Measurements from ENCODE around the gene TDRKH. TPM values are rescaled to one million over a fixed set of nuclear protein-coding genes. Genes with fewer than 3 reads are reported as not detected.

The TDRKH gene
- total and polyA plus RNA-seq, 2 of the 13 experiments (the other 11 are each of a cell fraction or from before 2014, with no cell fraction given), result 3.9 to 5.4 TPM

- peak; percentile 88 for TF ChIP-seq SAP130 (CRISPR knock-in tag; IDR thresholded peaks at IDR 0.05; ENCODE audit: low read depth)
- TF ChIP-seq ZHX2 (IDR thresholded peaks at IDR 0.05; ENCODE audit: low read depth), result 0 out of 2 replicates have a peak, but pooled peaks have one; percentile 18
- no peak for TF ChIP-seq ZHX2 (CRISPR knock-in tag; IDR thresholded peaks at IDR 0.05; ENCODE audit: borderline replicate concordance)
- peak; percentile 96 for TF ChIP-seq MLXIP (CRISPR knock-in tag; IDR thresholded peaks at IDR 0.05; ENCODE audit: borderline replicate concordance)
- TF ChIP-seq, protein P1, sequence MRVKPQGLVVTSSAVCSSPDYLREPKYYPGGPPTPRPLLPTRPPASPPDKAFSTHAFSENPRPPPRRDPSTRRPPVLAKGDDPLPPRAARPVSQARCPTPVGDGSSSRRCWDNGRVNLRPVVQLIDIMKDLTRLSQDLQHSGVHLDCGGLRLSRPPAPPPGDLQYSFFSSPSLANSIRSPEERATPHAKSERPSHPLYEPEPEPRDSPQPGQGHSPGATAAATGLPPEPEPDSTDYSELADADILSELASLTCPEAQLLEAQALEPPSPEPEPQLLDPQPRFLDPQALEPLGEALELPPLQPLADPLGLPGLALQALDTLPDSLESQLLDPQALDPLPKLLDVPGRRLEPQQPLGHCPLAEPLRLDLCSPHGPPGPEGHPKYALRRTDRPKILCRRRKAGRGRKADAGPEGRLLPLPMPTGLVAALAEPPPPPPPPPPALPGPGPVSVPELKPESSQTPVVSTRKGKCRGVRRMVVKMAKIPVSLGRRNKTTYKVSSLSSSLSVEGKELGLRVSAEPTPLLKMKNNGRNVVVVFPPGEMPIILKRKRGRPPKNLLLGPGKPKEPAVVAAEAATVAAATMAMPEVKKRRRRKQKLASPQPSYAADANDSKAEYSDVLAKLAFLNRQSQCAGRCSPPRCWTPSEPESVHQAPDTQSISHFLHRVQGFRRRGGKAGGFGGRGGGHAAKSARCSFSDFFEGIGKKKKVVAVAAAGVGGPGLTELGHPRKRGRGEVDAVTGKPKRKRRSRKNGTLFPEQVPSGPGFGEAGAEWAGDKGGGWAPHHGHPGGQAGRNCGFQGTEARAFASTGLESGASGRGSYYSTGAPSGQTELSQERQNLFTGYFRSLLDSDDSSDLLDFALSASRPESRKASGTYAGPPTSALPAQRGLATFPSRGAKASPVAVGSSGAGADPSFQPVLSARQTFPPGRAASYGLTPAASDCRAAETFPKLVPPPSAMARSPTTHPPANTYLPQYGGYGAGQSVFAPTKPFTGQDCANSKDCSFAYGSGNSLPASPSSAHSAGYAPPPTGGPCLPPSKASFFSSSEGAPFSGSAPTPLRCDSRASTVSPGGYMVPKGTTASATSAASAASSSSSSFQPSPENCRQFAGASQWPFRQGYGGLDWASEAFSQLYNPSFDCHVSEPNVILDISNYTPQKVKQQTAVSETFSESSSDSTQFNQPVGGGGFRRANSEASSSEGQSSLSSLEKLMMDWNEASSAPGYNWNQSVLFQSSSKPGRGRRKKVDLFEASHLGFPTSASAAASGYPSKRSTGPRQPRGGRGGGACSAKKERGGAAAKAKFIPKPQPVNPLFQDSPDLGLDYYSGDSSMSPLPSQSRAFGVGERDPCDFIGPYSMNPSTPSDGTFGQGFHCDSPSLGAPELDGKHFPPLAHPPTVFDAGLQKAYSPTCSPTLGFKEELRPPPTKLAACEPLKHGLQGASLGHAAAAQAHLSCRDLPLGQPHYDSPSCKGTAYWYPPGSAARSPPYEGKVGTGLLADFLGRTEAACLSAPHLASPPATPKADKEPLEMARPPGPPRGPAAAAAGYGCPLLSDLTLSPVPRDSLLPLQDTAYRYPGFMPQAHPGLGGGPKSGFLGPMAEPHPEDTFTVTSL (CRISPR knock-in tag; IDR thresholded peaks at IDR 0.05; ENCODE audit: borderline replicate concordance), result no peak
- peak; percentile 58; the same call in 1 of the 2 replicates for TF ChIP-seq HMG20A (CRISPR knock-in tag; IDR thresholded peaks at IDR 0.05; ENCODE audit: borderline replicate concordance)
- TF ChIP-seq, protein P2, sequence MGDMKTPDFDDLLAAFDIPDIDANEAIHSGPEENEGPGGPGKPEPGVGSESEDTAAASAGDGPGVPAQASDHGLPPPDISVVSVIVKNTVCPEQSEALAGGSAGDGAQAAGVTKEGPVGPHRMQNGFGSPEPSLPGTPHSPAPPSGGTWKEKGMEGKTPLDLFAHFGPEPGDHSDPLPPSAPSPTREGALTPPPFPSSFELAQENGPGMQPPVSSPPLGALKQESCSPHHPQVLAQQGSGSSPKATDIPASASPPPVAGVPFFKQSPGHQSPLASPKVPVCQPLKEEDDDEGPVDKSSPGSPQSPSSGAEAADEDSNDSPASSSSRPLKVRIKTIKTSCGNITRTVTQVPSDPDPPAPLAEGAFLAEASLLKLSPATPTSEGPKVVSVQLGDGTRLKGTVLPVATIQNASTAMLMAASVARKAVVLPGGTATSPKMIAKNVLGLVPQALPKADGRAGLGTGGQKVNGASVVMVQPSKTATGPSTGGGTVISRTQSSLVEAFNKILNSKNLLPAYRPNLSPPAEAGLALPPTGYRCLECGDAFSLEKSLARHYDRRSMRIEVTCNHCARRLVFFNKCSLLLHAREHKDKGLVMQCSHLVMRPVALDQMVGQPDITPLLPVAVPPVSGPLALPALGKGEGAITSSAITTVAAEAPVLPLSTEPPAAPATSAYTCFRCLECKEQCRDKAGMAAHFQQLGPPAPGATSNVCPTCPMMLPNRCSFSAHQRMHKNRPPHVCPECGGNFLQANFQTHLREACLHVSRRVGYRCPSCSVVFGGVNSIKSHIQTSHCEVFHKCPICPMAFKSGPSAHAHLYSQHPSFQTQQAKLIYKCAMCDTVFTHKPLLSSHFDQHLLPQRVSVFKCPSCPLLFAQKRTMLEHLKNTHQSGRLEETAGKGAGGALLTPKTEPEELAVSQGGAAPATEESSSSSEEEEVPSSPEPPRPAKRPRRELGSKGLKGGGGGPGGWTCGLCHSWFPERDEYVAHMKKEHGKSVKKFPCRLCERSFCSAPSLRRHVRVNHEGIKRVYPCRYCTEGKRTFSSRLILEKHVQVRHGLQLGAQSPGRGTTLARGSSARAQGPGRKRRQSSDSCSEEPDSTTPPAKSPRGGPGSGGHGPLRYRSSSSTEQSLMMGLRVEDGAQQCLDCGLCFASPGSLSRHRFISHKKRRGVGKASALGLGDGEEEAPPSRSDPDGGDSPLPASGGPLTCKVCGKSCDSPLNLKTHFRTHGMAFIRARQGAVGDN (CRISPR knock-in tag; IDR thresholded peaks at IDR 0.05), result peak; percentile 97
- peak; percentile 83 for TF ChIP-seq FOXK2 (IDR thresholded peaks at IDR 0.05)
Observed at GRCh38 chr1:151832318-151832980, 42.1 kb upstream of the TDRKH start (continued).
